ENCODE measurements around the gene DMGDH. TPM values are rescaled to one million over a fixed set of nuclear protein-coding genes. Genes with fewer than 3 reads are reported as not detected.

The DMGDH gene
- total RNA-seq, 1 donor from 2014 or later, result 0.32 TPM

GRCh38 chr5:79032031-79032695 lies 37.3 kb downstream of the DMGDH start:
- no peak for DNase-seq (ENCODE audit: low spot score)
- Mint-ChIP-seq H3K4me3 (no peak overlapping the region), H3K36me3 (no peaks in the 10 kb centered on the region), H3K9me3 (no peaks in the 10 kb centered on the region), H3K27me3 (ENCODE audit: insufficient read depth, low read depth) (peaks cover 3% of the 10 kb centered on the region), H3K27ac (no peak overlapping the region), H3K4me1 (peaks cover 3% of the 10 kb centered on the region)
- Histone ChIP-seq H3K9me3 (ENCODE audit: low read depth) (no peaks in the 10 kb centered on the region), H3F3A (ENCODE audit: low read depth) (no peaks in the 10 kb centered on the region), H3K9ac (no peak overlapping the region), H3K27me3 (no peaks in the 10 kb centered on the region), H3K36me3 (no peaks in the 10 kb centered on the region), H3K4me1 (no peaks in the 10 kb centered on the region), H3K4me2 (no peak overlapping the region), H3K27ac (no peak overlapping the region), H3K79me2 (ENCODE audit: low read depth) (no peaks in the 10 kb centered on the region), H4K20me1 (ENCODE audit: low read depth) (no peaks in the 10 kb centered on the region), H2AFZ (replicated peaks) (no peak overlapping the region), H3K4me3 (no peak overlapping the region)
- TF ChIP-seq EZH2 (IDR thresholded peaks at IDR 0.05) (no peak), CTCF (IDR thresholded peaks at IDR 0.05) (no peak), EZH2phosphoT487 (IDR thresholded peaks at IDR 0.05) (no peak)

- H3K4me2 ChIP-seq, result no peak overlapping the region
- TF ChIP-seq CTCF (IDR thresholded peaks at IDR 0.05), result no peak
- no peaks in the 10 kb centered on the region for H3K36me3 Mint-ChIP-seq
- H3K27ac Mint-ChIP-seq, result no peak overlapping the region
- H3K27me3 Mint-ChIP-seq (ENCODE audit: insufficient read depth, low read depth), result peaks cover 3% of the 10 kb centered on the region
- no peak overlapping the region for H3K27ac ChIP-seq
- H3K4me3 Mint-ChIP-seq, result no peak overlapping the region
- no peaks in the 10 kb centered on the region for H3K9me3 ChIP-seq (ENCODE audit: low read depth)
- H3K4me1 ChIP-seq, result no peaks in the 10 kb centered on the region
- no peaks in the 10 kb centered on the region for H3K79me2 ChIP-seq (ENCODE audit: low read depth)
- no peaks in the 10 kb centered on the region for H3K9me3 Mint-ChIP-seq
- peaks cover 3% of the 10 kb centered on the region for H3K4me1 Mint-ChIP-seq
- no peaks in the 10 kb centered on the region for H4K20me1 ChIP-seq (ENCODE audit: low read depth)
- no peak overlapping the region for H3K4me3 ChIP-seq
- no peak overlapping the region for H2AFZ ChIP-seq (replicated peaks)
- H3K27me3 ChIP-seq, result no peaks in the 10 kb centered on the region
- H3F3A ChIP-seq (ENCODE audit: low read depth), result no peaks in the 10 kb centered on the region
- H3K9ac ChIP-seq, result no peak overlapping the region
- DNase-seq (ENCODE audit: low spot score), result no peak
- no peaks in the 10 kb centered on the region for H3K36me3 ChIP-seq
These were observed 38.0 kb downstream of the DMGDH start for GRCh38 chr5:79031485-79031867.

- H3K4me3 ChIP-seq, result no peak overlapping the region
- no peaks in the 10 kb centered on the region for H3F3A ChIP-seq (ENCODE audit: low read depth)
- H3K4me3 Mint-ChIP-seq, result no peak overlapping the region
- H3K4me2 ChIP-seq, result no peak overlapping the region
- no peak overlapping the region for H3K27ac Mint-ChIP-seq
- peaks cover 3% of the 10 kb centered on the region for H3K27me3 Mint-ChIP-seq (ENCODE audit: insufficient read depth, low read depth)
- H2AFZ ChIP-seq (replicated peaks), result no peak overlapping the region
- no peaks in the 10 kb centered on the region for H3K79me2 ChIP-seq (ENCODE audit: low read depth)
- TF ChIP-seq EZH2 (IDR thresholded peaks at IDR 0.05) (no peak), CTCF (IDR thresholded peaks at IDR 0.05) (no peak), EZH2phosphoT487 (IDR thresholded peaks at IDR 0.05) (no peak)
- H3K4me1 Mint-ChIP-seq, result peaks cover 3% of the 10 kb centered on the region
- no peaks in the 10 kb centered on the region for H3K36me3 ChIP-seq
- no peaks in the 10 kb centered on the region for H4K20me1 ChIP-seq (ENCODE audit: low read depth)
- no peaks in the 10 kb centered on the region for H3K36me3 Mint-ChIP-seq
- H3K27me3 ChIP-seq, result no peaks in the 10 kb centered on the region
- H3K9me3 ChIP-seq (ENCODE audit: low read depth), result no peaks in the 10 kb centered on the region
- no peaks in the 10 kb centered on the region for H3K9me3 Mint-ChIP-seq
- DNase-seq (ENCODE audit: low spot score), result no peak
- H3K27ac ChIP-seq, result no peak overlapping the region
- H3K4me1 ChIP-seq, result no peaks in the 10 kb centered on the region
- H3K9ac ChIP-seq, result no peak overlapping the region
These were observed 38.6 kb downstream of the DMGDH start for GRCh38 chr5:79030663-79031484.

Data from neural progenitor cell (in vitro differentiated cells).